Activated CD8-positive, alpha-beta memory T cell treated with anti-CD3 and anti-CD28 coated beads for 36 hours (primary cell): Measurements from ENCODE around the gene GRIK1. TPM values are rescaled to one million over a fixed set of nuclear protein-coding genes. Genes with fewer than 3 reads are reported as not detected.

Experiments used
- CTCF ChIA-PET: fragments of 350-600 bp; sonication (Branson Sonifier 250); formaldehyde crosslinking; loops from one replicate; lab custom pipeline; 2021; ENCODE audit warnings: antibody characterized with exemption; lab: Charles Lee
- POLR2A ChIA-PET: fragments of 350-600 bp; sonication (Branson Sonifier 250); formaldehyde crosslinking; loops from one replicate; lab custom pipeline; 2021; ENCODE audit warnings: antibody characterized with exemption; lab: Charles Lee
- total RNA-seq, 2 experiments: library from RNA; stranded (reverse); gene quantifications; one replicate each; pipeline ENCODE4 v1.2.3, GENCODE V29; 2021

Gene GRIK1
- total RNA-seq, 2 experiments from 2014 or later: not detected

- ChIA-PET CTCF (no interaction called here), POLR2A (no interaction called here)
Measured at GRCh38 chr21:29691616-29692491, 247.9 kb downstream of the GRIK1 start.

- CTCF ChIA-PET: no interaction called here
- POLR2A ChIA-PET: no interaction called here
Measured at GRCh38 chr21:29689753-29690152, 250.0 kb downstream of the GRIK1 start.

- ChIA-PET CTCF (no interaction called here), POLR2A (no interaction called here)
Measured at GRCh38 chr21:29684106-29684505, 255.7 kb downstream of the GRIK1 start.

- POLR2A ChIA-PET: no interaction called here
- CTCF ChIA-PET: no interaction called here
Measured at GRCh38 chr21:29682800-29683199, 257.0 kb downstream of the GRIK1 start.

- ChIA-PET CTCF (no interaction called here), POLR2A (no interaction called here)
Measured at GRCh38 chr21:29680273-29680672, 259.5 kb downstream of the GRIK1 start.

- CTCF ChIA-PET: no interaction called here
- POLR2A ChIA-PET: no interaction called here
Measured at GRCh38 chr21:29678626-29679025, 261.2 kb downstream of the GRIK1 start.

GRCh38 chr21:29677326-29677725 is 262.5 kb downstream of the GRIK1 start:
- POLR2A ChIA-PET: no interaction called here
- CTCF ChIA-PET: no interaction called here

- ChIA-PET CTCF (no interaction called here), POLR2A (no interaction called here)
Measured at GRCh38 chr21:29676395-29676794, 263.4 kb downstream of the GRIK1 start.

GRCh38 chr21:29675451-29675850 is 264.3 kb downstream of the GRIK1 start:
- POLR2A ChIA-PET: no interaction called here
- CTCF ChIA-PET: no interaction called here

GRCh38 chr21:29674343-29674742 is 265.5 kb downstream of the GRIK1 start:
- ChIA-PET POLR2A (no interaction called here), CTCF (no interaction called here)

GRCh38 chr21:29673096-29673610 is 266.6 kb downstream of the GRIK1 start:
- ChIA-PET CTCF (no interaction called here), POLR2A (no interaction called here)

- CTCF ChIA-PET: interaction anchor here (0.7 kb wide), 1 partner anchor 9 kb away, joined by 5 read pairs; no protein-coding TSS in a partner anchor
- POLR2A ChIA-PET: no interaction called here
Measured at GRCh38 chr21:29671728-29672127, 268.1 kb downstream of the GRIK1 start.

- CTCF ChIA-PET: no interaction called here
Measured at GRCh38 chr21:29670228-29670627, 269.6 kb downstream of the GRIK1 start.

GRCh38 chr21:29669416-29669815 is 270.4 kb downstream of the GRIK1 start:
- CTCF ChIA-PET: no interaction called here
- POLR2A ChIA-PET: no interaction called here

More at GRCh38 chr21:29670228-29670627, 269.6 kb downstream of the GRIK1 start:
- POLR2A ChIA-PET: no interaction called here

GRCh38 chr21:29667651-29668050 is 272.1 kb downstream of the GRIK1 start:
- ChIA-PET POLR2A (no interaction called here), CTCF (no interaction called here)

GRCh38 chr21:29664615-29665014 is 275.2 kb downstream of the GRIK1 start:
- POLR2A ChIA-PET: no interaction called here
- CTCF ChIA-PET: no interaction called here

- POLR2A ChIA-PET: no interaction called here
- CTCF ChIA-PET: no interaction called here
Measured at GRCh38 chr21:29661672-29662442, 277.9 kb downstream of the GRIK1 start.

GRCh38 chr21:29660047-29660720 is 279.6 kb downstream of the GRIK1 start:
- ChIA-PET POLR2A (no interaction called here), CTCF (no interaction called here)

GRCh38 chr21:29658934-29659203 is 280.9 kb downstream of the GRIK1 start:
- POLR2A ChIA-PET: no interaction called here
- CTCF ChIA-PET: no interaction called here
